Ovary (tissue), 3 donors: ENCODE measurements around the gene FBXO4.

Experiments
- CTCF ChIP-seq, 3 donors: fragments of 450-650 bp in 2 of 3; fragments of 200-600 bp in 1 of 3; IDR thresholded peaks; one replicate each; pipeline versions ENCODE4 v1.5.1 to v1.8.0; 2016 to 2022; ENCODE audit warnings: antibody characterized with exemption in 3 of 3, mild to moderate bottlenecking in 1 of 3
- EP300 ChIP-seq: sonication (generic); formaldehyde crosslinking; IDR thresholded peaks from one replicate; pipeline ENCODE4 v1.6.1; 2017; ENCODE audit warnings: antibody characterized with exemption
- POLR2A ChIP-seq: fragments of 450-650 bp; IDR thresholded peaks from one replicate; pipeline ENCODE4 v1.6.1; 2017; ENCODE audit warnings: antibody characterized with exemption, mild to moderate bottlenecking, moderate library complexity
- donor health status: DM: no; HTN: no; CAD: no.

GRCh38 chr5:41960481-41960880, 35.4 kb downstream of the FBXO4 start:
- TF ChIP-seq CTCF (IDR thresholded peaks at IDR 0.05), result no peak
- TF ChIP-seq EP300, result no peak
- no peak for TF ChIP-seq POLR2A
